Measurements from ENCODE around the gene LBX2. TPM values are rescaled to one million over a fixed set of nuclear protein-coding genes. Genes with fewer than 3 reads are reported as not detected.

LBX2 gene
- total and polyA plus RNA-seq, 9 of the 15 experiments (the other 6 are each of a cell fraction or from before 2014, with no cell fraction given), result 0.39 to 6.2 (median 1.8) TPM; not detected in 1

- no peak for TF ChIP-seq MXD1 (CRISPR knock-in tag; IDR thresholded peaks at IDR 0.05; ENCODE audit: borderline replicate concordance, poor library complexity, severe bottlenecking)
- TF ChIP-seq NR2C1 (IDR thresholded peaks at IDR 0.05), result no peak; the same call in 1 of the 2 replicates
- no peak for TF ChIP-seq NR2C1 (tag; IDR thresholded peaks at IDR 0.05)
- TF ChIP-seq, protein P1, sequence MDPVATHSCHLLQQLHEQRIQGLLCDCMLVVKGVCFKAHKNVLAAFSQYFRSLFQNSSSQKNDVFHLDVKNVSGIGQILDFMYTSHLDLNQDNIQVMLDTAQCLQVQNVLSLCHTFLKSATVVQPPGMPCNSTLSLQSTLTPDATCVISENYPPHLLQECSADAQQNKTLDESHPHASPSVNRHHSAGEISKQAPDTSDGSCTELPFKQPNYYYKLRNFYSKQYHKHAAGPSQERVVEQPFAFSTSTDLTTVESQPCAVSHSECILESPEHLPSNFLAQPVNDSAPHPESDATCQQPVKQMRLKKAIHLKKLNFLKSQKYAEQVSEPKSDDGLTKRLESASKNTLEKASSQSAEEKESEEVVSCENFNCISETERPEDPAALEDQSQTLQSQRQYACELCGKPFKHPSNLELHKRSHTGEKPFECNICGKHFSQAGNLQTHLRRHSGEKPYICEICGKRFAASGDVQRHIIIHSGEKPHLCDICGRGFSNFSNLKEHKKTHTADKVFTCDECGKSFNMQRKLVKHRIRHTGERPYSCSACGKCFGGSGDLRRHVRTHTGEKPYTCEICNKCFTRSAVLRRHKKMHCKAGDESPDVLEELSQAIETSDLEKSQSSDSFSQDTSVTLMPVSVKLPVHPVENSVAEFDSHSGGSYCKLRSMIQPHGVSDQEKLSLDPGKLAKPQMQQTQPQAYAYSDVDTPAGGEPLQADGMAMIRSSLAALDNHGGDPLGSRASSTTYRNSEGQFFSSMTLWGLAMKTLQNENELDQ (CRISPR knock-in tag; IDR thresholded peaks at IDR 0.05; ENCODE audit: borderline replicate concordance), result no peak
- TF ChIP-seq, protein P2, sequence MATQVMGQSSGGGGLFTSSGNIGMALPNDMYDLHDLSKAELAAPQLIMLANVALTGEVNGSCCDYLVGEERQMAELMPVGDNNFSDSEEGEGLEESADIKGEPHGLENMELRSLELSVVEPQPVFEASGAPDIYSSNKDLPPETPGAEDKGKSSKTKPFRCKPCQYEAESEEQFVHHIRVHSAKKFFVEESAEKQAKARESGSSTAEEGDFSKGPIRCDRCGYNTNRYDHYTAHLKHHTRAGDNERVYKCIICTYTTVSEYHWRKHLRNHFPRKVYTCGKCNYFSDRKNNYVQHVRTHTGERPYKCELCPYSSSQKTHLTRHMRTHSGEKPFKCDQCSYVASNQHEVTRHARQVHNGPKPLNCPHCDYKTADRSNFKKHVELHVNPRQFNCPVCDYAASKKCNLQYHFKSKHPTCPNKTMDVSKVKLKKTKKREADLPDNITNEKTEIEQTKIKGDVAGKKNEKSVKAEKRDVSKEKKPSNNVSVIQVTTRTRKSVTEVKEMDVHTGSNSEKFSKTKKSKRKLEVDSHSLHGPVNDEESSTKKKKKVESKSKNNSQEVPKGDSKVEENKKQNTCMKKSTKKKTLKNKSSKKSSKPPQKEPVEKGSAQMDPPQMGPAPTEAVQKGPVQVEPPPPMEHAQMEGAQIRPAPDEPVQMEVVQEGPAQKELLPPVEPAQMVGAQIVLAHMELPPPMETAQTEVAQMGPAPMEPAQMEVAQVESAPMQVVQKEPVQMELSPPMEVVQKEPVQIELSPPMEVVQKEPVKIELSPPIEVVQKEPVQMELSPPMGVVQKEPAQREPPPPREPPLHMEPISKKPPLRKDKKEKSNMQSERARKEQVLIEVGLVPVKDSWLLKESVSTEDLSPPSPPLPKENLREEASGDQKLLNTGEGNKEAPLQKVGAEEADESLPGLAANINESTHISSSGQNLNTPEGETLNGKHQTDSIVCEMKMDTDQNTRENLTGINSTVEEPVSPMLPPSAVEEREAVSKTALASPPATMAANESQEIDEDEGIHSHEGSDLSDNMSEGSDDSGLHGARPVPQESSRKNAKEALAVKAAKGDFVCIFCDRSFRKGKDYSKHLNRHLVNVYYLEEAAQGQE (IDR thresholded peaks at IDR 0.05; ENCODE audit: borderline replicate concordance), result no peak
- TF ChIP-seq, protein P2 (CRISPR knock-in tag; IDR thresholded peaks at IDR 0.05; ENCODE audit: low read depth), result no peak
- TF ChIP-seq, protein P3, sequence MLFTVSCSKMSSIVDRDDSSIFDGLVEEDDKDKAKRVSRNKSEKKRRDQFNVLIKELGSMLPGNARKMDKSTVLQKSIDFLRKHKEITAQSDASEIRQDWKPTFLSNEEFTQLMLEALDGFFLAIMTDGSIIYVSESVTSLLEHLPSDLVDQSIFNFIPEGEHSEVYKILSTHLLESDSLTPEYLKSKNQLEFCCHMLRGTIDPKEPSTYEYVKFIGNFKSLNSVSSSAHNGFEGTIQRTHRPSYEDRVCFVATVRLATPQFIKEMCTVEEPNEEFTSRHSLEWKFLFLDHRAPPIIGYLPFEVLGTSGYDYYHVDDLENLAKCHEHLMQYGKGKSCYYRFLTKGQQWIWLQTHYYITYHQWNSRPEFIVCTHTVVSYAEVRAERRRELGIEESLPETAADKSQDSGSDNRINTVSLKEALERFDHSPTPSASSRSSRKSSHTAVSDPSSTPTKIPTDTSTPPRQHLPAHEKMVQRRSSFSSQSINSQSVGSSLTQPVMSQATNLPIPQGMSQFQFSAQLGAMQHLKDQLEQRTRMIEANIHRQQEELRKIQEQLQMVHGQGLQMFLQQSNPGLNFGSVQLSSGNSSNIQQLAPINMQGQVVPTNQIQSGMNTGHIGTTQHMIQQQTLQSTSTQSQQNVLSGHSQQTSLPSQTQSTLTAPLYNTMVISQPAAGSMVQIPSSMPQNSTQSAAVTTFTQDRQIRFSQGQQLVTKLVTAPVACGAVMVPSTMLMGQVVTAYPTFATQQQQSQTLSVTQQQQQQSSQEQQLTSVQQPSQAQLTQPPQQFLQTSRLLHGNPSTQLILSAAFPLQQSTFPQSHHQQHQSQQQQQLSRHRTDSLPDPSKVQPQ (CRISPR knock-in tag; IDR thresholded peaks at IDR 0.05; ENCODE audit: borderline replicate concordance), result no peak
- no peak; the same call in 1 of the 2 replicates for TF ChIP-seq ESRRA (IDR thresholded peaks at IDR 0.05; ENCODE audit: borderline replicate concordance, low read depth)
- no peak for TF ChIP-seq SAFB2 (IDR thresholded peaks at IDR 0.05; ENCODE audit: borderline replicate concordance, low read depth, low read length, severe bottlenecking)
- TF ChIP-seq TOE1 (IDR thresholded peaks at IDR 0.05; ENCODE audit: borderline replicate concordance), result 0 out of 2 replicates have a peak, but pooled peaks have one; percentile 29
- no peak for TF ChIP-seq TOE1 (CRISPR knock-in tag; IDR thresholded peaks at IDR 0.05; ENCODE audit: borderline replicate concordance, low read depth)
These were observed 31.1 kb upstream of the LBX2 start (continued) for GRCh38 chr2:74530239-74531187.

Measured in K562 (cell line).